Kidney tubule cell (primary cell): ENCODE data around the gene RAP1A.

Source experiments
- DNase-seq: peaks from one replicate; pipeline ENCODE4 v3.0.0-alpha.2; 2018; ENCODE audit warnings: low spot score

The RAP1A gene

GRCh38 chr1:111619635-111620440, at the start of gene RAP1A:
Gene RAP1A, plus strand, starts transcription at chr1:111619789. Its CDS starts 71,572 bp downstream, at chr1:111691361.
- DNase-seq = peak; percentile 94

GRCh38 chr1:111569913-111570312, 49.7 kb upstream of the RAP1A start:
- no peak for DNase-seq

GRCh38 chr1:111570781-111571181, 48.8 kb upstream of the RAP1A start:
- DNase-seq = peak; percentile 24

GRCh38 chr1:111571239-111571638, 48.4 kb upstream of the RAP1A start:
- DNase-seq = no peak

- peak; percentile 33 for DNase-seq
Measured at GRCh38 chr1:111571987-111572386, 47.6 kb upstream of the RAP1A start.

- DNase-seq = no peak
Measured at GRCh38 chr1:111576547-111576946, 43.0 kb upstream of the RAP1A start.

GRCh38 chr1:111577814-111578213, 41.8 kb upstream of the RAP1A start:
- no peak for DNase-seq

- no peak for DNase-seq
Measured at GRCh38 chr1:111581166-111581565, 38.4 kb upstream of the RAP1A start.

- no peak for DNase-seq
Measured at GRCh38 chr1:111582016-111582415, 37.6 kb upstream of the RAP1A start.

- DNase-seq = no peak
Measured at GRCh38 chr1:111582644-111583618, 36.7 kb upstream of the RAP1A start.

- peak; percentile 42 for DNase-seq
Measured at GRCh38 chr1:111585447-111586086, 34.0 kb upstream of the RAP1A start.

- peak; percentile 25 for DNase-seq
Measured at GRCh38 chr1:111586112-111586511, 33.5 kb upstream of the RAP1A start.

- no peak for DNase-seq
Measured at GRCh38 chr1:111587509-111588174, 31.9 kb upstream of the RAP1A start.

- DNase-seq = no peak
Measured at GRCh38 chr1:111591937-111592336, 27.7 kb upstream of the RAP1A start.

GRCh38 chr1:111592389-111593361, 26.9 kb upstream of the RAP1A start:
- DNase-seq = peak; percentile 97

- peak; percentile 31 for DNase-seq
Measured at GRCh38 chr1:111593403-111594305, 25.9 kb upstream of the RAP1A start.

GRCh38 chr1:111594306-111594693, 25.3 kb upstream of the RAP1A start:
- DNase-seq = no peak

GRCh38 chr1:111595807-111596206, 23.8 kb upstream of the RAP1A start:
- DNase-seq = no peak

- no peak for DNase-seq
Measured at GRCh38 chr1:111596499-111596898, 23.1 kb upstream of the RAP1A start.
